ENCODE results near the gene C2orf69.

- no peak for TF ChIP-seq EZH2 (IDR thresholded peaks at IDR 0.05)
- TF ChIP-seq CTCF (IDR thresholded peaks at IDR 0.05 in 2 of 3, conservative IDR thresholded peaks at IDR 0.05 in 1 of 3; ENCODE audit: borderline replicate concordance in 1 of 3, insufficient read depth in 1 of 3, low read depth in 2 of 3, low read length in 2 of 3) = no peak
- TF ChIP-seq POLR2A (IDR thresholded peaks at IDR 0.05; ENCODE audit: borderline replicate concordance, extremely low read depth, insufficient read depth, insufficient read length) = no peak
- TF ChIP-seq EZH2phosphoT487 (IDR thresholded peaks at IDR 0.05; ENCODE audit: borderline replicate concordance) = no peak
- TF ChIP-seq ZNF274 (IDR thresholded peaks at IDR 0.05; ENCODE audit: low read depth, low read length) = no peak
- TF ChIP-seq SRF (IDR thresholded peaks at IDR 0.05; ENCODE audit: low read depth) = no peak
- TF ChIP-seq JUND (IDR thresholded peaks at IDR 0.05) = no peak
- no peak for TF ChIP-seq YY1 (IDR thresholded peaks at IDR 0.05; ENCODE audit: extremely low read depth, insufficient replicate concordance, low read depth, low read length)
- no peak for TF ChIP-seq POLR2AphosphoS5 (IDR thresholded peaks at IDR 0.05; ENCODE audit: low read depth, low read length)
- no peak for TF ChIP-seq ELF1 (IDR thresholded peaks at IDR 0.05; ENCODE audit: borderline replicate concordance, low read depth)
Measured at GRCh38 chr2:199962203-199962602, 51.1 kb downstream of the C2orf69 start.

All from HCT116 (cell line).